ENCODE data around the gene TSKU.

The TSKU gene

DNA sequence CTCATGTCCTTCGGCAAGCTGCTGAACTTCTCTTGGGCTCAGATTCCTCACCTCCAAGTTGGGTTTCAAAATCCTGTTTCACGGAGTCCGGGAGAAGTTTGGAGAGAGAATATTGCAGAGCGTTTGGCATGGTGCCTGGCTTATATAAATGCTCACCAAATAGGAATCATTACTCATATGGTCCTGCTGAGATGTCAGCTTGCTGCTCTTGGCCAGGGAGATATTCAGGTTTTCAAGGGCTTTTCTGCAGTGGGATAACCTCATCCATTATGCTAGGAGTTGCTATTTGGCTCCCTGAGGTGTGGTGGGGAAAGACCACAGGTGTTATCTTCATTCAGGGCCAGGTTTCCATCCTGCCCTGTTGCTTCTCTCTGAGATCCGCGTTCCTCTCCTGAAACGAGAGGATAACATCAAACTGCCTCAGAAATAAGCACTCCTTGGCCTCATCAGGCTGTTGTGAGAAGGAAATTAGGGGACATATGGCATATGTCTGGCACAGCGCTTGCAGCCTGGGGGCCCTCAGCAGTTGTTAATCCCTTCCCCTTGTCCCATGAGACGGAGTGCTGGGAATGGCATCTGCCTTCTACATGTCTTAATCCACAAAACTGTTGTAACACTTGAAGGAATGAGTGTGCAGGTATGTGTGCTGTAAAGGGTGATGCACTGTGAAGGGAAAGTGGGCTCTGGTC lies 47.6 kb downstream of the TSKU start:
- DNase-seq, result no peak

DNA sequence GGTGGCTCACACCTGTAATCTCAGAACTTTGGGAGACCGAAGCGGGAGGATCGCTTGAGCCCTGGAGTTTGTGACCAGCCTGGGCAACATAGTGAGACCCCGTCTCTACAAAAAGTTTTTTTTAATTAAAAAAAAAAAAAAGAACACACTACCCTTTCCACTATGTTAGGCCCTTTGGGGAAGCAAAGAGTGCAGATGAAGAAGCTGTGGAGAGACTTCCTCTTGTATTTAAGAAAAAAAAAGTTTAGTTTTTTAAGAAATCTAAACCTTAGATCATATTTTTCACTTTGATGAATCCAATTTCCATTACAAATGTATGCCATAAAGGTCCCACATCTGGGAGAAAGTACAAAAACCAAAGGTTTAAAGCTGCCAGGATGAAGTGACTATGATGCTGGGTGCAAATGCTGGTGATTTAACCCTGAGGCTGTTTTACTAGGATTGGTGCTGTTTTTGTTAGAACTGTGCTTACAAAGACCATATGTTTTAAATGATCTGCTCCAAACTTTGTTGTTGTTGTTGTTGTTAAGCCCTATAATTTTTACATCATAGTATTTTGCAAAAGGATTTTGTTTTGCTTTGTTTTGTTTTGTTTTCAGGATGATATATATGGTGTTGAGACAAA lies 48.6 kb downstream of the TSKU start:
- no peak for DNase-seq

DNA sequence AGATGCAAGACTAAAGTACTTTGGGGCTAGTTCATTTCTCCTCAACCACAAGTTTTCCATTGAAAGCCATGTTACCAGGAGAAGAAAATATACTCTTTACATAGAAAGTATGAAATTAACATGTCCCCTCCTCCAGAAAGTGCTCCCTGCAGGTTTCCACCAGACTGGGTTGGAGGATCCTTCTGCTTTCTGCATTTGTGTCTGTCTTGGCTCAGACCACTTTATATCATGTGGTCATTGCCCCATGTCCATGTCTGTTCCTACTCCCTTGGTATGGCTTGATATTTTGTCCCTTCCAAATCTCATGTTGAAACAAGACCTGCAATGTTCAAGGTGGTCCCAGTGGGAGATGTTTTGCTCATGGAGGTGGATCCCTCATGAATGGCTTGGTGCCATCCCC lies 49.2 kb downstream of the TSKU start:
- no peak for DNase-seq

DNA sequence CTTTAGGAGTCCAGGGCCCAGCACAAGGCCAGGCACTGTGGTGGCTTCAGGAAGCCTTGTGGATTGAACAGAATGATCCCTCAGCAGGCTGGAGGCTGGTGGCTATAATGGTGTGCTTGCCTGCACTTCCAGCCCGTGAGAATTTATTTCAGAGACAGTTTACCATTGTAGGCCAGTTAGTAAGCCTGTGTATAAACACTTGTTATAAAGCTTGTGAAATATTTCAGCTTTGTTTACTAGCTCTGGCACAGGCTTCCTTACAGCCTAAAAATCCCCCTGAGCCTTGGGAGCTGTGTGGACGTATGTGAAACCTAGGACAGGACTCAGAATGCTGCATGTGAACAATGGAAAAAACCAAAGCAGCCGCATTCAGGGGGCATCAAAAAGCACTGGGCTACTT lies 51.0 kb downstream of the TSKU start:
- DNase-seq, result no peak

GRCh38 chr11:76835036-76835435 lies 51.9 kb downstream of the TSKU start:
- DNase-seq, result no peak

DNA sequence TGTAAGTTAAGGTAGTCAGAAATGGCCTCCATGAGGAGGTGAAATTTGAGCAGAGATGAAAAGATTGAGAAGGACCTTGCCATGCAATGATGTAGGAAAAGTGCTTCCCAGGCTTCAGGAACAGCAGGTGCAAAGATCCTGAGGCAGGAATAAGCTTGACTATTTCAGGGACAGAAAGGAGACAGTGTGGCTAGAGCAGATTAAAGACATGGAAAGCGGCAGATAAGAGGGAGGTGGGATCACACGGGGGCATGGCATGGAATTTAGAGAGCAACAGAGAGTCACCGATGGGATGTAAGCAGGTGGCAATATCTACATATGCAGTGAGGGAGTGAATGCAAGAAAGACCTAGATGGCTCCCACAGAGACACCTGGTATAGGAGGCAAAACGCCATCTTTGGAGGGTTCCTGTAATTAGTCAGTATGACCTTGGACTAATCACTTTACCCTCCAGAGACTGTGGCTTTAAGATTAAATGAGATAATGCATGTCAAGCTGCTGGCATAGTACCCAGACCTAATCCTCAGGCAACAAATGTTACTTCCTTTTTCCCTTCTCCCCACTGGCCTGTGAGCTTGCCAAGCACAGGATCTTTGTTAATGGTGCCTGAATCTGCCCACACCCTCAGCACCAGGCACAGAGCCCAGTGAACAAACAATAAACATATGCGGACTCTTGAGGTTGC lies 52.9 kb downstream of the TSKU start:
- peak; percentile 87 for DNase-seq

- no peak for DNase-seq
Measured at GRCh38 chr11:76836613-76837291, 53.6 kb downstream of the TSKU start.

DNA sequence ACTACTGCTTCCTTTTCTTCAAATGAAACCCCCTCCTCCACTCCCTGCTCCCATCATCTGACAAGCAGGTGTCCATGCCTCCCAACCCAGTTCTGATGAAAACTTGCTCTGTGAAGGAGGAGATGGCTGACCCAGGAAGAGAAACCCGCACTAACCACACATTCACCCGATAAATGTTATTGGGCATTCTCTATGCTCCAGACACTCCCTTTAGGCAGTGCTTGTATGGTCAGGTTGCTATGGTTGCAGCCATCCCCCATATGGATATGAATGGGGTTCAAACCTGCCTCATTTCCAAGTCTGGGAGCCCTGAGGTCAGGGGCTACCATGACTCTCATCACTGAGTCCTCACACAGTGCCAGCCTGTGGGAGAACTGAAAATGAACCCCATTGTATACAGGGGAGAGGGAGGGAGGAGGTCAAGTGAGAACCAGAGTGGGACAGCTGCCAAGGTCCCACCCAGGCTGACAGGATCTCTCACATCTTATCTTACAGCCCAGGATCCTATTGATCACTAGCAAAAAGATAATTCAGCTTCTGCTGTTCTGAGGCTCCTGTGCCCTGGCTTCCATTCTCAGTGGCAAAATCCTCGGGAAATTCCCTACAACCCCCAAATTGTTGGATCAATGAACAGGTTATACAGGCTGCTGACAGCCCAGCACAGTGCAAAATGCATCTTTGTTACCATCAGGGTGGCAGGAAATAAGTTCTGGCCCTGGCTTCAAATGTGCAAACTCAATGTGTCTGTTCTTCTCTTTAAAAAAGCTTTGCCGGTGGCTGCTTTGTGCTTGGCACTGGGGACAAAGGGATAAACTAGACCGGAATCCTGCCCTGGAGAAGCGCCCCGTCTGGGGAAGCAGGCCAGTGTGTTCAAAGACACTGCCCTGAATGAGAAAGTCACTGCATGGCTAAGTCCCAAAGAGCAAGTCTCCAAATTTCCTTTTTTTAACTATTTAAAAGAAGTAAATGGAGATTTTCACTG lies 54.8 kb downstream of the TSKU start:
- peak; percentile 80 for DNase-seq

- DNase-seq, result peak; percentile 92
Measured at GRCh38 chr11:76838678-76839068, 55.5 kb downstream of the TSKU start.

GRCh38 chr11:76839311-76839710 lies 56.2 kb downstream of the TSKU start:
- DNase-seq, result peak; percentile 61

DNA sequence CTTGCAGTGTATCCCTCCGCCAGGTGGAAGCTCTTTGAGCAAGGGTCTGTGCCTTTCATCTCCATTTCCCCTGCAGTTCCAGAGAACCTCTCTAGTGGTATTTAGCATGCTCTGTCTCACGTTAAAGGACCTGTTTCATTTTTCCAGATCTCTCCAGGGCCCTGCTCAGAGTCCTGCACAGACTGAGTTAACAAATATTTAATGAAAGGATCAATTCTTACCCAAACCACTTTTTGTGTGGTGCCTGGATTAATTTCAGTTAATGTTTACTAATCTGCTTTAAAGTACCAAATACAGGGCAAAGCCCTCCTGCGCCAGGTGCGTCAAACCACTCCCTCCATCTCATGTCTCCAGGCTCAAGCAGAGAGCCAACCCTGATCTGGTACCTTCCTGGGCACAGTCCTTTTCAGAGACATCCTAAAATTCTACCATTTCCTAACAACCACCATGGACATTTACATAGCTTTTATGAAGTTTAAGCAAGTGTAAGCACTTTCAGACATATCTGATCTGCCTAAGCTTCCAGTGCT lies 58.8 kb downstream of the TSKU start:
- no peak for DNase-seq

- no peak for DNase-seq
Measured at GRCh38 chr11:76843907-76844306, 60.8 kb downstream of the TSKU start.

- no peak for DNase-seq
Measured at GRCh38 chr11:76844511-76844910, 61.4 kb downstream of the TSKU start.

DNA sequence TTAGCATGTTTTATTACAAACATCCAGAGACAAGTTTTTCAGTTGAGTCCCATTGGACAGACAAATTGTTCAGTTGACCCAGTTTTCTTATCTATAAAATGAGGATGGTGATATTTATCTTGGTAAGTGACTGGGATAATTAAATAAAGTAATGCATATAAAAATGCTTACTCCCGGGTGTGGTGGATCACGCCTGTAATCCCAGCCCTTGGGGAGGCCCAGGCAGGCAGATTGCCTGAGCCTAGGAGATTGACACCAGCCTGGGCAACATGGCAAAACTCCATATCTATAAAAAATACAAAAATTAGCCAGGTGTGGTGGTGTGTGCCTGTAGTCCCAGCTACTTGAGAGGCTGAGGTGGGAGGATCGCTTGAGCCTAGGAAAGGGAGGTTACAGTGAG lies 61.9 kb downstream of the TSKU start:
- no peak for DNase-seq

DNA sequence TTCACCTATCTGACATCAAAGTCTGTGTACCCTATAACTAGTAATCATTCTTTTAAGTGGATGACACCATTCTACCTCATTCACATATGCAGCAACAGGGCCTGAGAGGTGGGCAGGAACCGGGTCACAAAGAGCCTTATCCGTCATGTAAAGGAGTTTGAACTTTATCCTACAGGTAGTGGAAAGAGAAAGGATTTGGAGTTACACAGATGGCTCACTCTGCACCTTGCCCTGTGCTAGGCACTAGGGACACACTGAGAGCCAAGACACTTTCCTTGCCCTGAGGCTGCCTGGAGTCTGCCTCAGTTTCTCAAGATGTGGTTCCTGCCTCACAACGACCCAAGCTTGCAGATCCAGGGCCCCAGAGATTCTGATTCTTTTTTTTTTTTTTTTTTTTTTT lies 63.3 kb downstream of the TSKU start:
- no peak for DNase-seq
